HG03378 (cell line): Measurements from ENCODE around the gene SLC47A2.
"Not testable (repeated sequence)": the region's sequence is repeated elsewhere in the genome, so short reads cannot be mapped to it uniquely, and the experiment has no call there.

Experiments
- ATAC-seq: cut with Tn5 transposase; IDR thresholded peaks from one replicate; pipeline ENCODE4 v1.9.1; 2021; ENCODE audit warnings: mild to moderate bottlenecking, moderate library complexity; ENCODE audit not compliant: unreplicated experiment

Gene SLC47A2

DNA sequence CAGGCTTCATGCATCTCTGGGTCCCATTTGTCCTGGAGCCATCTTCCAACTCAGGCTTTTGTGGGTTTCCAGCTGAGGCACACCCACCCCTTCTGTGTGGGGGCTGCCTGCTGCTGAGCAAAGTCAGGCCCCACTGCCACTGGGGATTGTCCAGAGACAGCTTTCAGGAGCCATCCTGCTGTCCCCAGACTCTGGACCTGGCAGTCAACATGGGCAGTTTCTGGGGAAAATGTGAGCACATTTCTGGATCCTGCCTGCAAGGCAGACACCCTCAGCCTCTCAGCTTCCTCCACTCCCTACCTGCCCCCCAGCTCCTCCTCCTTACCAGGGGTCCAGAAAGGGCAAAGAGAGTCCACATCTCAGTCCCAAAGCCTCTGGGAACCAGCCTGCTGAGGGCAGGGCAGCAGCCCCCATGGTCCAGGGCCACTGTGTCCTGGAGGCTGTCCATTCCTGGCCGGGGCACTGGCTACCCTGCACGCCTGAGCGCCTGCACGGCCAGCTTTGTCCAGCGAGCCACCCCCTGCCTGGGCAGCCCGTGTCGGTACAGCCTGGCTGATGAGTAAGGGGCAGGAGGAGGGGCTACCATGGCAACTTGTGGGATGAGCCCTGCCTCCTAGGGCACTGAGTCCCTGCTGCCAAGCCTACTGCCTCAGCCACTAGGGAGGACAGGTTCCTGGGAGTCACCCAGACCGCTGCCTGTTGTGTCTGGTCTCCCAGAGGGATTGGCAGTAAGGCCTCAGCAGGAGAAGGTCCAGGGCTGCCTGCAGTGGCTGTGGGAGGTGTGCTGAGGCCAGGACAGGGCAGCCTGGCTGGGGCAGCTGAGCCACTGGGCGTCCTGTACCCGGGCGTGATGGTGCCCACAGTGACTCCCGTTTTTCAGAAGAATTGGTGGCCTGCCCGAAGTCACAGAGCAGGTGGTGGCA lies at the start of gene SLC47A2:
Gene SLC47A2, minus strand, starts transcription at position 477 of the 923 bp plus-strand sequence. Its CDS starts 29 bp downstream, at position 448.
- no peak for ATAC-seq

DNA sequence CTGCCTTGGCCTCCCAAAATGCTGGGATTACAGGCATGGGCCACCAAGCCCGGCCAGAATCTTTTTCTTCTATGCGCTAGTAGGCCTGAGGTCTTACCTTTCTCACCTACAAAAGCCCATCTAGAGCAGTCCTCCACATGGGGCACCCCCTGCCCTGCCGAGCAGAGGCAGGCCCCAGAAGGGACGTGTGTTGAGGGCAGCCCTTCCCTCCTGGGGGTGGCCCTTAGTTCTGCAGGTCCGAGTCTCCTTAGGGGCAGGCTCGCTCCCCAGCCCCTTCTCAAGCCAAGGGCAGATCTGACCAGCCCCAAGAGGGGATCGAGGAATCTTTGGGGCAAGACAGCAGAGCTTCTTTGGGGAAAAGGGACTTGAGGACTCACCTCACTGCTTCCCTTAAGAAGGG lies 49.6 kb upstream of the SLC47A2 start:
- ATAC-seq, result no peak

DNA sequence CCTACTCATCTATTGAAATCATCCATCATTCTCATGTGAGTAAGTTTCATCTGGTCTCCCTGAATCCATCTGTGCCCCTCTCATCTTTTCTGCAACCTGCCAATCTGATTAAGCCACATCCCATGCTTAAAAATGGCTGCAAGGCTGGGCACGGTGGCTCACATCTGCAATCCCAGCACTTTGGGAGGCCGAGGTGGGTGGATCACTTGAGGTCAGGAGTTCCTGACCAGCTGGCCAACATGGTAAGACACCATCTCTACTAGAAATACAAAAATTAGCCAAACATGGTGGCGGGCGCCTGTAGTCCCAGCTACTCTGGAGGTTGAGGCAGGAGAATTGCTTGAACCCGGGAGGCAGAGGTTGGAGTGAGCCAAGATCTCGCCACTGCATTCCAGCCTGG lies 47.6 kb upstream of the SLC47A2 start:
- not testable (repeated sequence) for ATAC-seq

GRCh38 chr17:19763416-19763815 lies 47.0 kb upstream of the SLC47A2 start:
- ATAC-seq, result no peak

- no peak for ATAC-seq
These were observed 46.2 kb upstream of the SLC47A2 start for GRCh38 chr17:19762515-19762961.

GRCh38 chr17:19760746-19761145 lies 44.4 kb upstream of the SLC47A2 start:
- ATAC-seq, result no peak

DNA sequence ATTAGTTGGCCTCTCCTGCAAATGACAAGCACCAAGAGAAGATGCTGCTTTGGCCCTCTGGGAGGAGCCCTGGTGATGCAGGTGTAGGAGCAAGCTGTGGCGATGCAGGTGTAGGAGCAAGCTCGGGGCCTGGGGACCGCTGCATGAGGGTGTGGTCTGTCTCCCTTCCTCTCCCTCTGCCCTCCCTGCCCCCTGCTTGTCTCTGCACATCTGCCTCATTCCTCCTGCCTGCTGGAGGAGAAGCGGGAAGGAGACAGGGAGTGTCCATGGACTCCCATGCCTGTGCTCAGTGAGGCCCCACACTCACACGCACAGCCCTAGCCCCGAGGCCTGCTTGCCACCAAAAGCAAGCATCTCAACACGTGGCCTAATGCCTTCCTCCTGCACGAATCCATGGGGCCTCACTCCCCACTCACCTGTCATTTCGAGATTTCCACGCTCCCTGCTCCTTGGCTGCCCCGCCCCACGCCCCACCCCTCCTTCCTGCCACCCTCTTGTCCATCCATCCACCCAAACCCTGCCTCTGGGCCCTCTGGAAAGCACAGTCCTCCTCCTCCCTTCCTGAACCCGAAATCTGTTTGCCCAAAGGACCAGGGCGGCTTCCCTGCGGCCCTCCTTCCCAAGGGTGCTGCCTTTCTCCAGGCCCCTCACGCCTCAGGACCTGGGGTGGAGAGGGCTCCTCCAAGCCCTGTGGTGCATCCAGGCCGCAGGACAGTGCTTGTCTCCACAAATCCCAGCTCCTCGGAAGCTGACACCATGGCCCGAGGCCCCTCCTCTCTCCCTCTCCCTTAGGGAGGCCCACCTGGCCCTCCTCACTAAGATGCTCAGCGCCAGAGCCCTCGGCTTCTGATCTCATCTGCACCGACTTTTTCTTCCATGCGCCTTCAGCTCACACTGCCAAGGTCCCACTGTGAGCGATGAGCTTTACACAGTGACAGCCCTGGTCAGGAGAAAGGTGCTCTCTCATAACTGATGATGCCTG lies 43.5 kb upstream of the SLC47A2 start:
- no peak for ATAC-seq

- no peak for ATAC-seq
These were observed 41.3 kb upstream of the SLC47A2 start for GRCh38 chr17:19757536-19758180.

- no peak for ATAC-seq
These were observed 40.2 kb upstream of the SLC47A2 start for GRCh38 chr17:19756546-19756945.

- ATAC-seq, result no peak
These were observed 39.6 kb upstream of the SLC47A2 start for GRCh38 chr17:19755821-19756510.

DNA sequence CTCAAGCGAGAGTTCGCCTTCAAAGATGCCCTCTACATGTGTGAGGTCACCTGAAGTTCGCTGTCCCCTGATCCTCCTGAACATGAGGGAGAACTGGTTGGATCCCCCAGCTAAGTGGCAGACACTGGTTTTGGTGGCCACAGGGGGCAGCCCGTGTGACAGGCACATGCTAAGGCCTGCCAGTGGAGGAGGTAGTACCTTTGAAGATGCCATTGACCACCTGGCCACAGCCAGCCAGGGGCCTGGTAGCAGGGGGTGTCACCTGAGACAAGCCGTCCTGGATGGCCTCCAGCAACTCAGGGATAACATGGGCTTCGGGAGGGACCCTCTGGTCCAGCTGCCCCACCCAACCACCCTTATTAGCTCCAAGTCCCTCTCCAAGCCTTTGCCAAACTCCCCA lies 39.0 kb upstream of the SLC47A2 start:
- no peak for ATAC-seq

- no peak for ATAC-seq
These were observed 37.5 kb upstream of the SLC47A2 start for GRCh38 chr17:19753661-19754463.

DNA sequence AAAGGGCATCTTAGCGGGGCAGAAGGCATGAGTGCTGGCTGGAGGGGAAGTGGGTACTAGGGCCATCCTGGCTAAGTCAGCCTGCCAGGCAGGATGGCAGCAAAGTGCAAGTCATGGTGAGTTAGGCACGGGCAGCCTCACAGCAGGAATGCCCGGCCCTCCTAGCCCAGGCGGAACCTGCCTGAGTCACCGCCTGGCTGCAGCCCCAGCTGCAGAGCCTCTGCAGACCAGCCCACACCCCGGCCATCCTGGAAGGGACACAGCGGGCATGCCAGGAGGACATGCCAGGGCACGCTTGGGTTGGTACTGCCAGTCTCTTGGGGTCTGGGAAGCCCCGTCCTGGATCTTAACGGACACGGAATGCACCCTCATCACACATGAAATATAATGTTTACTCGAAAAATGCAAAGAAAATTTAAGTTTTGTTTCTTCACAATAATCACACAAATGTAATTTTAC lies 36.7 kb upstream of the SLC47A2 start:
- no peak for ATAC-seq

DNA sequence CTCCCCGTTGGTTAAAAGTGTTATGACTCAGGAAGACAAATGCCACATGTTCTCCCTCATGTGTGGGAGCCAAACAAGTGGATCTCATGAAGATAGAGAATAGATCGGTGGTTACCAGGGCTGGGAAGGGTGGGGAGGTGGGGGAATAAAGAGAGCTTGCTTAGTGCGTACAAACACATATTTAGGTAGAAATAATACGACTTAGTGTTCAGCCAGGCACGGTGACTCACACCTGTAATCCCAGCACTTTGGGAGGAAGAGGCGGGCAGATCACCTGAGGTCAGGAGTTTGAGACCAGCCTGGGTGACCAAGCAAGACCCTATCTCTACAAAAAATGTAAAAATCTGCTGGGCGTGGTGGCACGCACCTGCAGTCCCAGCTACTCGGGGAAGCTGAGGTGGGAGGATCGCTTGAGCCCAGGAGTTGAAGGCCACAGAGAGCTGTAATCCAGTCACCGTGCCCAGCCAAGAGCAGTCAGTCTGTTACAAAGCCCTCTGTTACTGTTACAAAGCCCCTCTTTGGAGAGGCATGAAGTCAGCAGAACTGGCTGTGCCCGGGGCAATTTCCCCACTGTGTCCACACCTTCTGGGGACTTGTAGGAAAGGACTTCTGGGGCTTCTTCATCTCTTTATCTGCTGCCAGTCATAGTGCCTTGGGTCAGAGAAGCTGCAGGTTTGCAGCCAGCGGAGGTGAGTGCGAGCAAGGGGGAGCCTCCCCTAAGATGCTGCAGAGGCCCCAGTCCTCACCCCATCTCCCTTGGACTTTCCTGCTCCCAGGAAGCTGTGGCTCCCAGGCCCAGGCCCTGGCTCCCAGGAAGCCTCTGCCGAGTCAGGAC lies 36.0 kb upstream of the SLC47A2 start:
- no peak for ATAC-seq

GRCh38 chr17:19750835-19751234 lies 34.5 kb upstream of the SLC47A2 start:
- no peak for ATAC-seq

DNA sequence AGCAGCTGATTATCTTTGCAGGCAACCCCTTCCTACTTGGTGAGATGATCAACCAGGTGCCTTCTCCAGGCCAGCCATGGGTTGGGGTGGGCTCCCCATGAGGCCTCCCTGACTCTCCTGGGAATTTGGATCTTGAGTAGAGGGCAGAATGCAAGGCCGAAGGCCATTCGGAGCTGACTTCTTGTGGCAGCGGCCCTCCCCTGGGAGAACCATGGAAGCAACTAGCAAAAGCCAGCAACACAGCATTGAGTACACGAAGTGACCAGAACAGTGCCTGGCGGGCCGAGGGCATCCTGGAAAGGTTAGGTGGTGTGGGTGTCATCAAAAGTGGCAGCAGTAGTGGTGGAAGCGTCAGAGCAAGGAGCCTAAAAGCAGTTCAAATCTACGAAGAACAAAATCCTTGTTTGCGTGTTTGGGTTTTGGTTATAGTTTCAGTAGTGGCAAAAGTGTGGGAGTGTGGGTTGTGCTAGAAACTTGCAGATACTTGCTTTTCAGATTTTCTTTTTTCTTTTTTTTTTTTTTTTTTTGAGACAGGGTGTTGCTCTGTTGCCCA lies 33.7 kb upstream of the SLC47A2 start:
- ATAC-seq, result no peak

- ATAC-seq, result no peak
These were observed 32.4 kb upstream of the SLC47A2 start for GRCh38 chr17:19748807-19749193.
